Cardiac septum (tissue), 1 donor: ENCODE data around the gene ARID5A. TPM values are rescaled to one million over a fixed set of nuclear protein-coding genes. Genes with fewer than 3 reads are reported as not detected.

ENCODE experiments used
- DNase-seq: peaks from one replicate; pipeline ENCODE4 v3.0.0-alpha.2; 2020; ENCODE audit warnings: low spot score
- intact Hi-C: fragments of 100-400 bp; cut with DNase I; formaldehyde crosslinking; loops from one replicate; pipeline ENCODE4 v1.14.0; 2022
- total RNA-seq: library from RNA; stranded (reverse); fragmentation: NEBNext Ultra II Directional; extraction: Animal tissue kit (Norgen Biotek cat#: 25700); gene quantifications from one replicate; pipeline ENCODE4 v1.2.1, GENCODE V29; 2021
- donor health status: DM: no; HTN: no; CAD: no.

The ARID5A gene
- total RNA-seq, 1 donor from 2014 or later = 79.4 TPM

- no peak for DNase-seq
- intact Hi-C loops = no loop called here
These were observed 39.4 kb downstream of the ARID5A start for GRCh38 chr2:96575785-96576456.

GRCh38 chr2:96577501-96577900 is 40.9 kb downstream of the ARID5A start:
- intact Hi-C loops = no loop called here
- no peak for DNase-seq

- intact Hi-C loops = no loop called here
- DNase-seq = no peak
These were observed 42.2 kb downstream of the ARID5A start for GRCh38 chr2:96578731-96579130.

- no peak for DNase-seq
- intact Hi-C loops = no loop called here
These were observed 42.9 kb downstream of the ARID5A start for GRCh38 chr2:96579422-96579821.

GRCh38 chr2:96580771-96581170 is 44.2 kb downstream of the ARID5A start:
- intact Hi-C loops = no loop called here
- DNase-seq = no peak

GRCh38 chr2:96584017-96584416 is 47.5 kb downstream of the ARID5A start:
- no peak for DNase-seq
- intact Hi-C loops = no loop called here

- intact Hi-C loops = no loop called here
These were observed 51.3 kb downstream of the ARID5A start for GRCh38 chr2:96587843-96588242.

GRCh38 chr2:96591054-96591453 is 54.5 kb downstream of the ARID5A start:
- intact Hi-C loops = no loop called here

More at GRCh38 chr2:96587843-96588242, 51.3 kb downstream of the ARID5A start:
- no peak for DNase-seq

GRCh38 chr2:96591494-96591893 is 54.9 kb downstream of the ARID5A start:
- intact Hi-C loops = no loop called here
- no peak for DNase-seq

More at GRCh38 chr2:96591054-96591453, 54.5 kb downstream of the ARID5A start:
- DNase-seq = no peak

GRCh38 chr2:96594282-96594681 is 57.7 kb downstream of the ARID5A start:
- no peak for DNase-seq
- intact Hi-C loops = no loop called here

- no peak for DNase-seq
- intact Hi-C loops = no loop called here
These were observed 58.2 kb downstream of the ARID5A start for GRCh38 chr2:96594691-96595152.

- intact Hi-C loops = no loop called here
- DNase-seq = no peak
These were observed 60.0 kb downstream of the ARID5A start for GRCh38 chr2:96596596-96596995.

GRCh38 chr2:96599941-96600340 is 63.4 kb downstream of the ARID5A start:
- intact Hi-C loops = no loop called here
- no peak for DNase-seq

- no peak for DNase-seq
- intact Hi-C loops = no loop called here
These were observed 65.1 kb downstream of the ARID5A start for GRCh38 chr2:96601382-96602292.

Other genes starting within 250 kb of the ARID5A start
- gene SNRNP200, start 231.2 kb upstream of the ARID5A start, total RNA-seq = 62.2 TPM
- gene ITPRIPL1, start 211.4 kb upstream of the ARID5A start, total RNA-seq = 0.83 TPM
- gene NCAPH, start 201.0 kb upstream of the ARID5A start, total RNA-seq = 0.32 TPM
- not detected for gene NEURL3, start 31.4 kb upstream of the ARID5A start, total RNA-seq
- gene KANSL3, start 101.6 kb downstream of the ARID5A start, total RNA-seq = 35.3 TPM
- gene FER1L5, start 106.0 kb downstream of the ARID5A start, total RNA-seq = 0.08 TPM
- 17.0 TPM for gene LMAN2L, start 203.3 kb downstream of the ARID5A start, total RNA-seq
- 36.8 TPM for gene CNNM4, start 224.2 kb downstream of the ARID5A start, total RNA-seq